Measurements from ENCODE around the gene FTCD. TPM values are rescaled to one million over a fixed set of nuclear protein-coding genes. Genes with fewer than 3 reads are reported as not detected.

The FTCD gene
- total RNA-seq, 6 experiments from 2014 or later = 141 to 668 (median 417) TPM

DNA sequence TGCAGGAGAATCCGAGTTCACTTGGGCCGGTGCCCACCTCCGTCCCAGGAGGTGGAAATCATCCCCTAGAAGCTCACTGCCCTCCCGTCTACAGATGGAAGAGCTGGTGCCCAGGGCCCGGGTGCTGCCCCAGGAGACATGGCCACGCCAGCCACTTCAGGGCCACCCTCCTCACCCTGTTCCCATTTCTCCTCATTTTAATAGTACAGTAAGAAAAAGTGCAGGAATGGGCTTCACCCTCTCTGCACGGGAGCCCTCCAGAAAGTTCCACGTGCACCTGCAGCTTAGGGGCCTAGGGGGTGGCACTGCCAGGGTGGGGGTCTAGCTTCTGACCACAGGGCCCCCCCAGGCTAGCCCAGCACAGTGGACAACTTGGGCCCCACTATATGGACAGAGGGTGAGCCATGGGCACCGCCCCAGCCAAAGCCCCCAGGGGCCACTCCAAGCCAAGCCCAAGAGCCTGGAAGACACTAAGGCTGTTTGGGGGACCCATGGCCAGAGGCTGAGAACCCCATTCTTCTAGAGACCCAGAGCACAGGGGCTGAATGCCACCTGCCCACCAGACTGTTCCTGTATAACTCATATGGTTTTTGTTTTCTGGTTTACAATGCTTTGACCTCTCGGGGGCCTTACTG, 3.4 kb upstream of the FTCD start:
- intact Hi-C loops (cut with DNase I) = no loop called here
- ATAC-seq (no peak), DNase-seq (peak in 1 of 3 donors; percentile 48)

GRCh38 chr21:46157987-46158451, 2.6 kb upstream of the FTCD start:
- Histone ChIP-seq H3K27me3 (no peaks in the 10 kb centered on the region), H3K9me3 (no peaks in the 10 kb centered on the region), H3K4me1 (peaks cover 0 to 8% (median 3%) of the 10 kb centered on the region in 4 donors), H3K27ac (no peak overlapping the region), H3K36me3 (peaks cover 0 to 5% (median 1%) of the 10 kb centered on the region in 4 donors), H3K4me3 (no peak overlapping the region)
- peak in 1 of 3 donors; percentile 42 for DNase-seq
- ATAC-seq = no peak
- intact Hi-C loops (cut with DNase I) = no loop called here
- 70% methylated on average over 7 of the region's 15 CpGs for WGBS (ENCODE audit: insufficient coverage, low coverage, low lambda C conversion rate, missing lambda C conversion rate)
- TF ChIP-seq CTCF (IDR thresholded peaks at IDR 0.05) (no peak), POLR2A (IDR thresholded peaks at IDR 0.05) (no peak)

More for the DNA sequence above, 3.4 kb upstream of the FTCD start:
- Histone ChIP-seq H3K36me3 (peaks cover 0 to 2% (median 0%) of the 10 kb centered on the region in 4 donors), H3K27ac (no peak overlapping the region), H3K9me3 (no peaks in the 10 kb centered on the region), H3K27me3 (no peaks in the 10 kb centered on the region), H3K4me3 (no peak overlapping the region), H3K4me1 (peaks cover 0 to 7% (median 2%) of the 10 kb centered on the region in 4 donors)
- TF ChIP-seq CTCF (IDR thresholded peaks at IDR 0.05) (no peak), POLR2A (IDR thresholded peaks at IDR 0.05) (no peak)
- 76% methylated on average over 5 of the region's 10 CpGs for WGBS (ENCODE audit: insufficient coverage, low coverage, low lambda C conversion rate, missing lambda C conversion rate)

DNA sequence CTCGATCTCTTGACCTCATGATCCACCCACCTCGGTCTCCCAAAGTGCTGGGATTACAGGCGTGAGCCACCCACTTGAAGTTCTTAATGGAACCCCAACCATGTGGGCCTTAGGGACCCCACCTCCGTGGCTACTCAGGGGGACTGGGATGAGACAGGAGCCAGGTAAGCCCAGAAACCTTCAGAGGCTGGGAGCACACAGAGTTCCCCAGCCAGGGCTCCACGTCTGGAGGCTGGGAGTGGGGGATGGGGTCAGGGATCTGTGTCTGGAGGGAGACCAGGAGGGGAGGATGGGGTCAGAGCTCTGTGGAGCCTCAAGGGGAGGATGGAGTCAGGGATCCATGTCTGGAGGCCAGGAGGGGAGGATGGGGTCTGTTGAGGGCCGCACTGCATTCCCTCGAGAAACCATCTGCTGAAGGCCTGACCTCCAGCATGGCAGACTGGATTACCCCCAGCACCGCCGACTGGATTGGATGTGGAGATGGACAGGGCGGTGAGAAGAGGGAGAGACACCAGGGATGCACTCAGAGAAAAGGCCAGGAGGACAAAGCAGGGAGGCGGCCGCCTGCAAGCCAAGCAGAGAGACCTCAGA, 2.1 kb upstream of the FTCD start:
- no peak for TF ChIP-seq CTCF (IDR thresholded peaks at IDR 0.05)
- peaks cover 0 to 13% (median 3%) of the 10 kb centered on the region in 4 donors for H3K4me1 ChIP-seq
- no peaks in the 10 kb centered on the region for H3K27me3 ChIP-seq
- DNase-seq (peak in 1 of 3 donors; percentile 41), ATAC-seq (no peak)
- no peaks in the 10 kb centered on the region for H3K9me3 ChIP-seq
- intact Hi-C loops (cut with DNase I) = no loop called here
- H3K36me3 ChIP-seq = peaks cover 0 to 10% (median 4%) of the 10 kb centered on the region in 4 donors
- no peak overlapping the region for H3K4me3 ChIP-seq
- no CpG with 5 or more reads among the region's 12 CpGs for WGBS (ENCODE audit: insufficient coverage, low coverage, low lambda C conversion rate, missing lambda C conversion rate)
- no peak overlapping the region for H3K27ac ChIP-seq

DNA sequence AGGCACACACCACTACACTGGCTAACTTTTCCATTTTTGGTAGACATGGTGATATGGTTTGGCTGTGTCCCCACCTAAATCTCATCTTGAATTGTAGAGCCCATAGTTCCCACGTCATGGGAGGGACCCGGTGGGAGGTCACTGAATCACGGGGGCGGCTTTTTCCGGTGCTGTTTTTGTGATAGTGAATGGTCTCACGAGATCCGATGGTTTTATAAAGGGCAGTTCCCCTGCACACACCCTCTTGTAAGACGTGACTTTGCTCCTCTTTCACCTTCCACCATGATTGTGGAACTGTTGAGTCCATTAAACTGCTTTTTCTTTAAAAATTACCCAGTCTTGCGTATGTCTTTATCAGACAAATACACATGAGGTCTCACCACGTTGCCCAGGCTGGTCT, 1.3 kb upstream of the FTCD start:
- peaks cover 0 to 17% (median 7%) of the 10 kb centered on the region in 4 donors for H3K36me3 ChIP-seq
- ATAC-seq = no peak
- H3K9me3 ChIP-seq = no peaks in the 10 kb centered on the region
- TF ChIP-seq CTCF (IDR thresholded peaks at IDR 0.05) = no peak
- TF ChIP-seq POLR2A (IDR thresholded peaks at IDR 0.05) = no peak
- intact Hi-C loops (cut with DNase I) = no loop called here
- H3K27me3 ChIP-seq = no peaks in the 10 kb centered on the region
- H3K4me3 ChIP-seq = no peak overlapping the region
- peak in 1 of 3 donors; percentile 36 for DNase-seq
- 89% methylated on average over 10 of the region's 10 CpGs for WGBS (ENCODE audit: insufficient coverage, low coverage, low lambda C conversion rate, missing lambda C conversion rate)
- H3K4me1 ChIP-seq = peaks cover 0 to 20% (median 3%) of the 10 kb centered on the region in 4 donors
- peak overlapping the region in 2 of 3 donors; percentile 93 to 99 for H3K27ac ChIP-seq

Measured in right lobe of liver (tissue), 6 donors.